ENCODE results near the gene EAF2.
"Not testable (repeated sequence)": the region's sequence is repeated elsewhere in the genome, so short reads cannot be mapped to it uniquely, and the experiment has no call there.

EAF2 gene

GRCh38 chr3:121863247-121863646 is 28.2 kb downstream of the EAF2 start:
- not testable (repeated sequence) for DNase-seq (ENCODE audit: low spot score)

- no peak for DNase-seq (ENCODE audit: low spot score)
These were observed 28.8 kb downstream of the EAF2 start for GRCh38 chr3:121863801-121864200.

- no peak for DNase-seq (ENCODE audit: low spot score)
These were observed 34.7 kb downstream of the EAF2 start for GRCh38 chr3:121869736-121870135.

GRCh38 chr3:121870717-121871116 is 35.7 kb downstream of the EAF2 start:
- DNase-seq (ENCODE audit: low spot score) = no peak

- no peak for DNase-seq (ENCODE audit: low spot score)
These were observed 36.4 kb downstream of the EAF2 start for GRCh38 chr3:121871430-121871829.

GRCh38 chr3:121878411-121878810 is 43.4 kb downstream of the EAF2 start:
- DNase-seq (ENCODE audit: low spot score) = no peak

- peak; percentile 33 for DNase-seq (ENCODE audit: low spot score)
These were observed 48.5 kb downstream of the EAF2 start for GRCh38 chr3:121883507-121883906.

- DNase-seq (ENCODE audit: low spot score) = no peak
These were observed 50.4 kb downstream of the EAF2 start for GRCh38 chr3:121885386-121885785.

GRCh38 chr3:121894301-121894990 is 59.4 kb downstream of the EAF2 start, which contains the start of gene SLC15A2:
SLC15A2 (plus strand) TSS chr3:121894401; CDS start chr3:121894477, 76 bp downstream.
- no peak for DNase-seq (ENCODE audit: low spot score)

- no peak for DNase-seq (ENCODE audit: low spot score)
These were observed 60.1 kb downstream of the EAF2 start for GRCh38 chr3:121895121-121895520.

- DNase-seq (ENCODE audit: low spot score) = no peak
These were observed 60.7 kb downstream of the EAF2 start for GRCh38 chr3:121895736-121896135.

GRCh38 chr3:121896823-121897222 is 61.8 kb downstream of the EAF2 start:
- DNase-seq (ENCODE audit: low spot score) = no peak

- no peak for DNase-seq (ENCODE audit: low spot score)
These were observed 62.3 kb downstream of the EAF2 start for GRCh38 chr3:121897296-121897695.

- DNase-seq (ENCODE audit: low spot score) = no peak
These were observed 78.4 kb downstream of the EAF2 start for GRCh38 chr3:121913305-121913990.

- no peak for DNase-seq (ENCODE audit: low spot score)
These were observed 79.3 kb downstream of the EAF2 start for GRCh38 chr3:121914081-121914998.

GRCh38 chr3:121916189-121916588 is 81.2 kb downstream of the EAF2 start:
- DNase-seq (ENCODE audit: low spot score) = no peak

- DNase-seq (ENCODE audit: low spot score) = no peak
These were observed 83.9 kb downstream of the EAF2 start for GRCh38 chr3:121918779-121919483.

- no peak for DNase-seq (ENCODE audit: low spot score)
These were observed 89.7 kb downstream of the EAF2 start for GRCh38 chr3:121924734-121925133.

GRCh38 chr3:121926380-121926779 is 91.4 kb downstream of the EAF2 start:
- DNase-seq (ENCODE audit: low spot score) = no peak

Data from SW480 (cell line).